Hematopoietic multipotent progenitor cell (in vitro differentiated cells): Measurements from ENCODE around the gene CDK5R2. TPM values are rescaled to one million over a fixed set of nuclear protein-coding genes. Genes with fewer than 3 reads are reported as not detected.
A peak's percentile ranks its signal among the peaks of the same experiment; 100 is the strongest.

Experiments used
- DNase-seq, 3 donors: peaks; one replicate each; pipeline ENCODE4 v3.0.0-alpha.2; 2011 to 2015; ENCODE audit warnings: low read depth in 2 of 3, low spot score in 2 of 3
- total RNA-seq: library from RNA; depleted of rRNA; stranded (reverse); fragments of >200 nt; gene quantifications from one replicate; pipeline ENCODE4 v1.2.3, GENCODE V29; 2012

Gene CDK5R2
- total RNA-seq, 1 donor, result under 0.01 TPM

GRCh38 chr2:218961651-218962570, 2.4 kb downstream of the CDK5R2 start:
- no peak for DNase-seq

DNA sequence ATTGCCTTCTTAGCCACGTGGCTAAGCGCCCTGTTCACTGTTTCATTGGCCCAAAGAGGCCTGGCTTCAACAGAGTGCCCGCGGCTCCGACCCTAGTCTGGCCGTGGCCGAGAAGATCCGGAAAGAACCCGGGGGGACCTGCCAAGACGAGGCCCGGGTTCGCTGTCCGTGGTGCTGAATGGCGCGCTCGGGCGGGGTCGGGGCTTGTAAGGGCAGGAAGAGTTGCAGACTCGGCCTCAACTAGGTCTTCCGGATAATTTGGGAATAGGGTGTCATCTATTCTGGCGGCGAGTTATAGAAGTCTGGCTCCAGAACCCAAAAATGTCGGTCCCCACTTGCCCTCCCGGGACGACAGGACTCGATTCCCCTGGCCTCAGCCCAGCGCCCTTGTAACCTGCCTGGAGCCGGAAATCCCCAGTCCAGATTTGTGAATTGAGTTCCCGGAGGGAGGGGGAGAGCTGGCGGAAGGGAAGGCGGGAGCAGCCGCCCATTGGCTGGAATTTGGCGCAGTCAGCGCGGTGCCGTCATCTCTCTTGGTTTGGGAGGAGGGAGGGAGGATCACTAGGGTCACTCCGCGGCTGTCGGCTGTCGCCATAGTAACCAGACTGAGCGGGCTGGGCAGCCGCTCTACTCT, 3.5 kb downstream of the CDK5R2 start:
- DNase-seq, result peak in 2 of 3 donors; percentile 59 to 72

DNA sequence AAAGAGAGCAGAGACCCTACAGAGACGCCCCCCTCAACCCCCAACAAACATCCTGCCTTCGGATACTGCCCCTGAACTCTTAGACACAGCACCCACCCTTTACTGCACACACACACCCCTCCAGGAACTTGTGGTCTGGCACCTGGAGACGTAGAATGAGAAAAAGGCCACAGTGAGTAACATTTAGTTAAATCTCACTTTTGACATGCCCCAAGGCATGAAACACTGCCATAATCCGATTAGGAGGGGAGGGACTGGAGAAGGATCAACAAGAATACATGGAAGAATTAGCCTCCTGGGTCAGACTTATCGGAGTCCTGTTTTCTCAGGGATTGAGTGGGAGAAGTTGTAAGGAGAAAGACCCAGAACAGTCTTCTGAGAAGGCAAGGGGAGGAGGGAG, 4.1 kb downstream of the CDK5R2 start:
- DNase-seq, result no peak

DNA sequence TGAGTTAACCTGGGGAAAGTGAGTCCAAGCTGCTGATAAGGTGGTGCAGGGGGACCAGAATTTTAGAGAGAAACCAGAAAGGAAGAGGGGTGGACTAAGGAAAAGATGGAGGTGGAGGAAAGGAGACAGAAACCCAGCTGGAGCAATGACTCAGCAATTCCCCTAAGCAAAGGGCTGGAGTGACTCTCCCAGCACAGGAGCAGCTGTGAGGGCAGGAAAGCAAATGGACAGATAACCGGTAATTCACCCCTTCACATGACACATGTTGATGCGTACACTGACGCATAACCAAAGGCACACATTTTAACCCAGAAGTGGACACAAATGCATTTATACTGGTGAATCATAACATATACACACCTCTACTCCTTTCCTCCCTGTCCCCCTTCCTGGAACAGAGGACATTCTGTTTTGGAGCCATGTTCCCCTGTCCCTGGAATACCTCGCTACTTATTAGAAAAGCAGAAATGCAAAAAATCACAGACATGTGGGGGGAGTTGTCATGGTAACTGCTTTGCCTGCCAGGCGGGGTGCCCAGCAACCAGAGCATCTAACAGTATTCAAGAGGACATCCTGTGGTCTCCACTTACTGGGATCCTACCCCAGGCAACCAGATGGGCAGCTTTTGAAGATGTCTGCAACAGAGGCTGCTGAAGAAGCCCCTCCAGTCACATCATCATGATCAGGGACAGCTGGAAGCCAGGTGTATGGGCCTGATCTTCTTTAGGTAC, 4.7 kb downstream of the CDK5R2 start:
- DNase-seq, result no peak

GRCh38 chr2:218970894-218971293, 11.4 kb downstream of the CDK5R2 start:
- no peak for DNase-seq

- DNase-seq, result no peak
Measured at GRCh38 chr2:218975060-218975777, 15.8 kb downstream of the CDK5R2 start.

- DNase-seq, result peak; percentile 75 to 92 (median 89)
Measured at GRCh38 chr2:218979846-218980734, 20.6 kb downstream of the CDK5R2 start.

DNA sequence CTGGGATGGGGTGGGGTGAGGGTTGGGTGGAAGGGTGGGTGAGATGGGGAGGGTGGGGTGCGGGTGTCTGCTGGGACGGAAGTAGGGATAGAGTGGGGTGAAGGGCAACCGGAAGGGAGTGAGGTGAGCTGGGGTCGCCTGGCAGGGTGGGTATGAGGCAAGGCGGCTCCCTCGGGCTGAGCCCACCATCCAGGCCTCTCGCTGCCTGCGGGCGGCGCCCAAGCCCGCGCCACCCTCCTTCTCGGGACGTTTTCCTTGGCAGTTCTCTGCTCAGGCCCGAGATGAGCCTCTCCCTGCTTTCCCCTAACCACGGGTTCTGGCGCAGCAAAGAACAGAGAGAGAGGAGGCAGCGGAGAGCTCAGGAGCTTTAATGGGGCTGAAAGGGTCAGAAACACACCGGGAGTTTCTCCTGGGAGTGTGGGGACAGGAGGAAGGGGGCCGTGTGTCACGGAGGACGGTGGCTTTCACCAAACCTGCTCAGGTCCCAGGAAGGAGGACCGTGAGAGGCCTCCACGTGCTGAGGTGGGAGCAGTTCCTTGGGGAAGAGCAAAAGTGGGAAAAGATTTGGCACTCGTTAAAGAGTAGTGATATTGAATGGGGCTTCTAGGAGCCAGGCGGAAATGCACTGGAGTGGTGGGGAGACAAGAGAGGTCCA, 21.4 kb downstream of the CDK5R2 start:
- no peak for DNase-seq

DNA sequence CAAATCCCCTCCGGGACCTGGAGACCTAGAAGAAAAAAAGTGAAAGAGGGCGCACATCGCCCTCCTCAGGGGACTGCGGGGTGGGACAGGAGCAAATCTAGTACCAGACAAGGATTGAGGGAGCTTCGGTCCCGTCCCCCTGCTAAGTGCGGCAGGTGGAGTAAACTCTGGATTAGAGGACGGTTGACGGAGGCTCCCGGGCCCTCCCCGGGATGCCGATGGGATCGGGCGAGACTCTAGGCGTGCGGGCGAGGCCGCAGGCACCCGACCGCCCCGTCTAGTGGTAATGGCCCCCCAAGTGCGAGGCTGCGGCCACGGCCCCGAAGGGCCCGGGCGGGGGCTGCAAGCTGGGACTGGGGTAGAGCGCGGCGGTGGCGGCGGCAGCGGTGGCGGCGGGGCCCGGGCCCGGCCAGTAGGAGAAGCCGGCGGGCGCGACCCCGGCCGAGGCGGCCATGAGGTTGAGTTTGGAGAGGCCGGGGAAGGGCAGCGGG, 22.0 kb downstream of the CDK5R2 start:
- DNase-seq, result no peak

DNA sequence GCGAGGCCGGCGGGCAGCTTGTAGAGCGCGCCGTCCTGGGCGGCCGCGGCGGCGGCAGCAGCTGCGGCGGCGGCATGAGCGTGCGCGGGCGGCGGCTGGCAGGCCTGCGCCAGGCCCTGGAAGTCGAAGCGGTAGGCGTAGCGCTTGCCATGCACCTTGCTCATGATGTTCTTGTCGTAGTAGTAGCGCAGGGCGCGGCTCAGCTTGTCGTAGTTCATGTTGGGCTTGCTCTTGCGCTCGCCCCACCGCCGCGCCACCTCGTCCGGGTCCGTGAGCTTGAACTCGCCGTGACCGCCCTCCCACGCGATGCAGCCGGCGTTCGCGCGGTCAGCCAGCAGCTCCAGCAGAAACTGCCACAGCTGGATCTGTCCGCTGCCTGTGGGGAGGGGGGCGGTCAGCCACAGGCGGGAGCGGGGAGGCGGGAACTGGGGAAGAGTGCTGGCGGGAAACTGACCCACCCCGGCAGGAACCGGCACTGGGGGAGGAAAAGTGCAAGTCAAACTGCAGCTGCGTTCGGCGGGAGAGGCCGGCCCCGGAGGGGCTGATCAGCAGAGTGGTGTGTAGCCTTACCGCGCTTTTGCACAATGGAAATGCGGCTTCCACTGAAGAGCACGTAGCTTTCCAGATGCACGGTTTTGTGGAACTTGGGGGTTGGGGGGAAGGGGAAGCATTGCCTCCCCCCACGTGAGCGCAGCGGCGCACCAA, 22.6 kb downstream of the CDK5R2 start:
- DNase-seq, result peak in 1 of 3 donors; percentile 48

DNA sequence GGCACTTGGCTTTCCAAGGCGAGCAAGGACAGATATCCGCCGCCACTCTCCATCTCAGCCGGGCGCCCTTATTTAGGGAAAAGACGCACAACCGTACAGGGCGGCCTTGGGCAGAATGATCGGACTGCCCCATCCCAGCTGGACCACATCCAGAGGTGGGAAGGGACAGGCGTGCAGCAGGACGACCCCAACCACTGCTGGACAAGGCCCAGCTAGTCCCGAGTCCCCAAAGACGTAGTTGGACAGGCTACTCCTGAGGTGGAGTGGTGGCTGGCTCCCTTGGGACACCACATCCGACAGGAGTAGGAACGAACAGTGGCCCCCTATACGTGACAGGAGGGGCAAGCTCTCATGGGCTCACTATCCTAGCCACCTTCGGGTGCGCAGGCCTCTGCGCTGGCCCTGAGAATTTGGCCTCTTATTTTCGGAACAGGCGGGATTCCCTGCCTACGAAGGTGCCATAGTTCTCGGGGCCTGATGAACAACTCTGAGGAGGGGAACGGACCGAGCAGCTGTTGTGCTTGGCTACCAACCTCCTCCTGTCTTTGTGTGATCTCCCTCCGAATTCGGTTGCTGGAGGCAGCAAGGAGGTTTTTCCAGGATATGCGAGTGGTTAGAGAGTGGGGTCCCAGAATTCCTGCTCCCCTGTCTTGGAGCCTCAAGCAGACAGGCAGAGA, 23.3 kb downstream of the CDK5R2 start:
- DNase-seq, result no peak

- no peak for DNase-seq
Measured at GRCh38 chr2:218983263-218983933, 23.9 kb downstream of the CDK5R2 start.

DNA sequence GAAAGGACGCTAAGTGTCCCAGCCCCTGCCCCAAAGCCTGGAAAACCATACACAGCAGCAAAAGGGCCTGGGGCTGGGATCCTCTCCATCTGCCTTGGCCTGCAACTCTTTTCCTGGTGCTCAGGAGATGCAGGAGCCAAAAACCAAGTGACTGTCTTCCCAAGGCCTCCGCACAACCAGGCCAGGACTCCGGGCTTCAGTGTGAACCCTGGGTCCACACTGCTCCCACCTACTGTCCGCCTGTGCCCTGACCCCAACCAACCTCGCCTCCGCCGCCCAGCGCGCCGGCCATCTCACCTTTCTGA, 24.4 kb downstream of the CDK5R2 start:
- DNase-seq, result no peak

- DNase-seq, result no peak
Measured at GRCh38 chr2:218984239-218985020, 25.0 kb downstream of the CDK5R2 start.

- no peak for DNase-seq
Measured at GRCh38 chr2:218985021-218985324, 25.5 kb downstream of the CDK5R2 start, which contains the start of gene FEV. Gene FEV (minus strand): TSS chr2:218985184. CDS start chr2:218985075, 109 bp downstream.

- DNase-seq, result no peak
Measured at GRCh38 chr2:218985325-218986091, 26.0 kb downstream of the CDK5R2 start.
